ENCODE data around the gene LIPE.

LIPE gene

GRCh38 chr19:42380155-42380554 is 47.0 kb downstream of the LIPE start:
- no peak for DNase-seq

- DNase-seq: no peak
Measured at GRCh38 chr19:42378225-42379215, 48.7 kb downstream of the LIPE start.

- no peak for DNase-seq
Measured at GRCh38 chr19:42376177-42376555, 51.0 kb downstream of the LIPE start.

- DNase-seq: no peak
Measured at GRCh38 chr19:42375415-42376176, 51.6 kb downstream of the LIPE start.

- DNase-seq: no peak
Measured at GRCh38 chr19:42374826-42375376, 52.3 kb downstream of the LIPE start.

GRCh38 chr19:42370626-42371175 is 56.5 kb downstream of the LIPE start:
- DNase-seq: no peak

- DNase-seq: no peak
Measured at GRCh38 chr19:42370068-42370520, 57.1 kb downstream of the LIPE start.

GRCh38 chr19:42369433-42370067 is 57.6 kb downstream of the LIPE start:
- no peak for DNase-seq

GRCh38 chr19:42368765-42369164 is 58.4 kb downstream of the LIPE start:
- no peak for DNase-seq

GRCh38 chr19:42368360-42368759 is 58.8 kb downstream of the LIPE start:
- no peak for DNase-seq

GRCh38 chr19:42367929-42368328 is 59.3 kb downstream of the LIPE start:
- DNase-seq: no peak

- DNase-seq: no peak
Measured at GRCh38 chr19:42366673-42367072, 60.5 kb downstream of the LIPE start.

GRCh38 chr19:42363614-42364346 is 63.4 kb downstream of the LIPE start:
- DNase-seq: no peak

- no peak for DNase-seq
Measured at GRCh38 chr19:42362891-42363440, 64.2 kb downstream of the LIPE start.

- no peak for DNase-seq
Measured at GRCh38 chr19:42362342-42362741, 64.8 kb downstream of the LIPE start.

GRCh38 chr19:42361545-42361910 is 65.7 kb downstream of the LIPE start:
- DNase-seq: no peak

- no peak for DNase-seq
Measured at GRCh38 chr19:42360787-42361544, 66.2 kb downstream of the LIPE start.

- no peak for DNase-seq
Measured at GRCh38 chr19:42357290-42357689, 69.9 kb downstream of the LIPE start.

- DNase-seq: no peak
Measured at GRCh38 chr19:42356686-42357085, 70.5 kb downstream of the LIPE start.

- no peak for DNase-seq
Measured at GRCh38 chr19:42355896-42356295, 71.3 kb downstream of the LIPE start.
